ENCODE measurements around the gene IDI2. TPM values are rescaled to one million over a fixed set of nuclear protein-coding genes. Genes with fewer than 3 reads are reported as not detected.
"Not testable (repeated sequence)": the region's sequence is repeated elsewhere in the genome, so short reads cannot be mapped to it uniquely, and the experiment has no call there.

Gene IDI2
- total RNA-seq, 1 donor from 2014 or later = not detected

GRCh38 chr10:1044964-1045363 lies 19.3 kb upstream of the IDI2 start:
- Histone ChIP-seq H3K4me3 (no peak overlapping the region), H3K27me3 (no peaks in the 10 kb centered on the region), H3K27ac (peak overlapping the region; percentile 63), H3K4me1 (peaks cover 20% of the 10 kb centered on the region), H3K9me3 (no peaks in the 10 kb centered on the region), H3K36me3 (peaks cover 36% of the 10 kb centered on the region)
- TF ChIP-seq CTCF (IDR thresholded peaks at IDR 0.05) = no peak
- DNase-seq (no peak), ATAC-seq (no peak)
- intact Hi-C loops (cut with DNase I) = no loop called here

GRCh38 chr10:1044146-1044545 lies 18.5 kb upstream of the IDI2 start:
- Histone ChIP-seq H3K4me3 (peak overlapping the region; percentile 18), H3K4me1 (peaks cover 18% of the 10 kb centered on the region), H3K27me3 (no peaks in the 10 kb centered on the region), H3K9me3 (no peaks in the 10 kb centered on the region), H3K36me3 (peaks cover 44% of the 10 kb centered on the region), H3K27ac (peak overlapping the region; percentile 63)
- DNase-seq (no peak), ATAC-seq (no peak)
- intact Hi-C loops (cut with DNase I) = no loop called here
- TF ChIP-seq CTCF (IDR thresholded peaks at IDR 0.05) = no peak

GRCh38 chr10:1043532-1043995 lies 17.9 kb upstream of the IDI2 start:
- peak; percentile 84 for ATAC-seq

GRCh38 chr10:1041514-1041913 lies 15.9 kb upstream of the IDI2 start:
- peaks cover 45% of the 10 kb centered on the region for H3K36me3 ChIP-seq
- no peaks in the 10 kb centered on the region for H3K27me3 ChIP-seq
- intact Hi-C loops (cut with DNase I) = no loop called here
- no peak for DNase-seq
- H3K9me3 ChIP-seq = no peaks in the 10 kb centered on the region
- no peak for TF ChIP-seq CTCF (IDR thresholded peaks at IDR 0.05)
- peaks cover 12% of the 10 kb centered on the region for H3K4me1 ChIP-seq
- no peak overlapping the region for H3K4me3 ChIP-seq
- no peak for ATAC-seq
- H3K27ac ChIP-seq = no peak overlapping the region

More at GRCh38 chr10:1043532-1043995, 17.9 kb upstream of the IDI2 start:
- no peak for DNase-seq
- intact Hi-C loops (cut with DNase I) = no loop called here
- Histone ChIP-seq H3K4me3 (peak overlapping the region; percentile 18), H3K27ac (peak overlapping the region; percentile 63), H3K27me3 (no peaks in the 10 kb centered on the region), H3K9me3 (no peaks in the 10 kb centered on the region), H3K4me1 (peaks cover 18% of the 10 kb centered on the region), H3K36me3 (peaks cover 45% of the 10 kb centered on the region)
- no peak for TF ChIP-seq CTCF (IDR thresholded peaks at IDR 0.05)

- no peaks in the 10 kb centered on the region for H3K27me3 ChIP-seq
- no peak overlapping the region for H3K27ac ChIP-seq
- H3K4me3 ChIP-seq = no peak overlapping the region
- H3K4me1 ChIP-seq = peaks cover 12% of the 10 kb centered on the region
- intact Hi-C loops (cut with DNase I) = no loop called here
- no peaks in the 10 kb centered on the region for H3K9me3 ChIP-seq
- no peak for DNase-seq
- no peak for TF ChIP-seq CTCF (IDR thresholded peaks at IDR 0.05)
- ATAC-seq = no peak
- peaks cover 45% of the 10 kb centered on the region for H3K36me3 ChIP-seq
These were observed 14.5 kb upstream of the IDI2 start for GRCh38 chr10:1040133-1040532.

GRCh38 chr10:1038769-1039168 lies 13.1 kb upstream of the IDI2 start:
- intact Hi-C loops (cut with DNase I); ATAC-seq; DNase-seq; H3K27ac ChIP-seq; H3K27me3 ChIP-seq; H3K4me1 ChIP-seq; H3K4me3 ChIP-seq; H3K9me3 ChIP-seq: not testable (repeated sequence)
- peaks cover 45% of the 10 kb centered on the region for H3K36me3 ChIP-seq

Data from upper lobe of right lung (tissue), 1 donor.